Prostate gland (tissue), 1 donor: ENCODE results near the gene ACTN4.

Experiments used
- POLR2A ChIP-seq: fragments of 450-650 bp; IDR thresholded peaks from one replicate; pipeline ENCODE4 v1.6.1; 2016; ENCODE audit warnings: antibody characterized with exemption, mild to moderate bottlenecking
- POLR2AphosphoS5 ChIP-seq: sonication (generic); formaldehyde crosslinking; IDR thresholded peaks from one replicate; pipeline ENCODE4 v1.6.1; 2017; ENCODE audit warnings: antibody characterized with exemption

DNA sequence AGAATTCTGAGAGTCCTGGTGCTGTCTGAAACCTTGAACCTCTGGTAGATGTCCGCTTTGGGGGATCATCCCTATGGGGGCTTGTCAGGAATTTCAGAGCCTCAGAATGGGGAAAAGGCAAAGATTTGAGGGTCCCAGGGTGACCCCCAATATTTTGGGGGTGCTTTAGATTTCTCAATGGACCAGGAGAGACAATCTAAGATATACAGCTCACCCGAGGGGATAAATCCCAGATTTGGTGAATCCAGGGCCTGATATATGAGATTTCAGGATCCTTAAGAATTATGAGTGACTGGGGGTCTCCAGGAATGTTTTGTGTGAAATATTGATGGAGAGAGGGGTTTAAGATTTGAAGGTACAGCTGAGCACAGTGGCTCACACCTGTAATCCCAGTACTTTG lies 93.5 kb downstream of the ACTN4 start:
- TF ChIP-seq POLR2A, result no peak
- no peak for TF ChIP-seq POLR2AphosphoS5
